ENCODE measurements around the gene DUS4L. TPM values are rescaled to one million over a fixed set of nuclear protein-coding genes. Genes with fewer than 3 reads are reported as not detected.

Gene DUS4L
- total RNA-seq, 1 donor from 2014 or later: 9.6 TPM

- intact Hi-C loops (cut with micrococcal nuclease): no loop called here
Observed at GRCh38 chr7:107613439-107613838, 49.7 kb downstream of the DUS4L start.

GRCh38 chr7:107613948-107614347 is 50.2 kb downstream of the DUS4L start:
- intact Hi-C loops (cut with micrococcal nuclease): loop anchor here (2.0 kb wide), 1 partner anchor 33 kb away; the partner anchor contains the start of gene BCAP29

GRCh38 chr7:107614425-107614824 is 50.7 kb downstream of the DUS4L start:
- intact Hi-C loops (cut with micrococcal nuclease): loop anchor here (2.0 kb wide), 1 partner anchor 34 kb away; the partner anchor contains the start of gene BCAP29

- intact Hi-C loops (cut with micrococcal nuclease): loop anchor here (2.0 to 5.0 kb wide), 2 partner anchors 35 to 41 kb away; partner anchors contain the start of gene BCAP29
Observed at GRCh38 chr7:107615910-107616680, 52.3 kb downstream of the DUS4L start.

GRCh38 chr7:107622429-107622828 is 58.7 kb downstream of the DUS4L start:
- intact Hi-C loops (cut with micrococcal nuclease): no loop called here

GRCh38 chr7:107622894-107623293 is 59.1 kb downstream of the DUS4L start:
- intact Hi-C loops (cut with micrococcal nuclease): no loop called here

GRCh38 chr7:107627002-107627401 is 63.2 kb downstream of the DUS4L start:
- intact Hi-C loops (cut with micrococcal nuclease): no loop called here

Other genes with a start within 250 kb of the DUS4L start
- gene GPR22, start 93.9 kb upstream of the DUS4L start, total RNA-seq: not detected in 2 replicates
- 42.7 and 47.8 TPM in 2 replicates for gene COG5, start 51 bp upstream of the DUS4L start, total RNA-seq
- 51.4 and 58.8 TPM in 2 replicates for gene BCAP29, start 16.3 kb downstream of the DUS4L start, total RNA-seq
- gene SLC26A4, start 96.9 kb downstream of the DUS4L start, total RNA-seq: 17.4 and 17.8 TPM in 2 replicates
- 47.9 and 49.8 TPM in 2 replicates for gene CBLL1, start 180.2 kb downstream of the DUS4L start, total RNA-seq
- gene SLC26A3, start 239.3 kb downstream of the DUS4L start, total RNA-seq: not detected in 2 replicates